ENCODE measurements around the gene AR.

The AR gene

DNA sequence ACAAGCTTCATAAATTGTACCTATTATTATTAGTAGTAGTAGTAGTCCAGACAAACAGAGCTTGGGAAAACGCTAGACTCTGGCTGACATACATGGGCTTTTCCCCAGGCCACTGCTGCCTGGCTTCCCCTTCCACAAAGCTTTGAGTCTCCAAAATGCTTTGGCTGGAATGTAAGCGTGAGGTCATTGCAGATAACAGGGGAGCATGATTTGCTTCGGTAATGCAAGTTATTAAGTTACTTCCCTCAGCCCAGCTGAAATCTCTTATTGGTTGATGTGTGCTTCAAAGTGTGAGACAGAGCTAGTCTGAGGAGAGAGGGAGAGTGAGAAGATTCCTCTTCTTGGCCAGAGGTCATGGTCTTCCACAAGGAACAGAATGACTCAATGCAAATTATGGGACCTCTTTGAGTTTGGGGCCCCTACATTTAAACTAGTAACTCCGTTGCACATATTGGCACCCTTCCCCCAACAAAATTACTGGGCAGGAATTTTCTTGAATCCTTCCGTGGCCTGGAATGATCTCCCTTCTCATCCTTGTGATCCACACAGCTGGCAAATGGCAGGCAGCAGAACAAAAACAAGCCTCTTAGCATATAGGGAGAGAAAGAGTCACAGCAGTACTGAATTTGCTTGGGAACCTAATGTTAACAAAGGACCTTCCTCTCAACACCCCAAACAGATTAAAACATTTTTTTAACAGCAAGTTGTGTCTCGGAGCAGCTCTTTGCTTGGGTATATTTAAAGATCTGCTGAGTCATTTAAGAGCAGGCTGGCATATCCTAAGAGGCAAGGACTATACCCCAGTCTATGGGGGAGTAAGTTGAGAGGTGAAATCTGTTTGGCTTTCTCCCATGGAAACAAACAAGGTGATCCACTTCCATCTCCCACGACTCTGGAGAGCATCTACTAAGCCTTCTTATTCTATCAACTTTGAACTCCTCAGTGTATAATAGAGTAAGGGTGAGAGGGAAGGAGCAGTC, 19.9 kb downstream of the AR start:
- DNase-seq (ENCODE audit: low read depth in 2 of 2) = no peak

DNA sequence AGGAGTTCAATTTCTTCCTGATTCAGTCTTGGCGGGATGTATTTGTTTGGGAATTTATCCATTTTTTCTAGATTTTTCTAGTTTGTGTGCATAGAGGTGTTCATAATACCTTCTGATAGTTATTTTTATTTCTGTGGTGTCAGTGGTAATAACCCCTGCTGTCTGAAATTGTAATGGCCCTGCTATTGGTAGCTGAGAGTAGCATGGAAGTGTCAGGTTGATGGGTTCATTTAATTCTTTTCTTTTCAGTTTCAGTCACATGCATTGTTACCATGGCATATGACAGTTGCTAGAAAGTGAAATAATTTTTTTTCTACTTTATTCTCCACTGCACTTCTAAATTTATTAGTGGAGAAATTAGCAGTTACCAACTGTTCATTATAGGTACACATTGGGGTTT, 20.7 kb downstream of the AR start:
- no peak for DNase-seq (ENCODE audit: low read depth in 2 of 2)

- no peak for DNase-seq (ENCODE audit: low read depth in 2 of 2)
These were observed 24.9 kb downstream of the AR start for GRCh38 chrX:67568769-67569168.

DNA sequence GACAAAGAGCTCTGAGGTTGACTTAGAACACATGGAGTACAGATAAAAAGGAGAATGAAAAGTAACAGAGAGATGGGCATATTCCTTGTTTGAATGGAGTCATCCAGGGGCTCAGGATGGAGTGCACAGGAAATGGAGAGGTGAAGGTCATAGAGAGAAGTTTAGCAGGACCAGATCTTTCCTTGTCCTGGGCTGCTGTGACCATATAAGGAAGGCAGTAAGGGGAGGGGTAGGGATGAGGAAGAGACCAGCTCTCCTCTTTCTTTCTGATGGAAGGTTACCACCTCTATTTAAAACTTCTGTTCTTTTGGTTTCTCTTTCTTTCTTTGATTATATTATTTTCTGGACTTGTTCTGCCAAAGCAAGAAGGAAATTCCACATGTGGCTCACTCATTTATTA, 27.0 kb downstream of the AR start:
- no peak for DNase-seq (ENCODE audit: low read depth in 2 of 2)

DNA sequence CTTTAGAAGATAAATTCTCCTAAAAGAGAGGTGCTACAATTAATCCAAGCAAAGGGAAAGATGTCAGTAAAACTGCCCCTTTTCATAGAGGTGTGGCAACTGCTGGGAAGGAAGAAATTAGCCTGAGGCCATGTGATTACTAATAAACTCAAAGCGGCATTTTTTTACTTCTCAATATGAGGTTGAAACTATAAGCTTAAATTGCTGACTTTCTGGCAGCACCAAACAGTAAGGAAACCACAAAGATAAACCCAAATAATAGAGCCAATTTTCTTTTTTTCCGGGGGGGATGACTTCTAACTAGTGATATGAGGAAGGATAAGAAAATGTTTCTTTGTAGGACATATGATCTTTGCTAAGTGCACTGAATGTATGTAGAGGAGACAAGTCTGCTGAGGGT, 30.9 kb downstream of the AR start:
- no peak for DNase-seq (ENCODE audit: low read depth in 2 of 2)

DNA sequence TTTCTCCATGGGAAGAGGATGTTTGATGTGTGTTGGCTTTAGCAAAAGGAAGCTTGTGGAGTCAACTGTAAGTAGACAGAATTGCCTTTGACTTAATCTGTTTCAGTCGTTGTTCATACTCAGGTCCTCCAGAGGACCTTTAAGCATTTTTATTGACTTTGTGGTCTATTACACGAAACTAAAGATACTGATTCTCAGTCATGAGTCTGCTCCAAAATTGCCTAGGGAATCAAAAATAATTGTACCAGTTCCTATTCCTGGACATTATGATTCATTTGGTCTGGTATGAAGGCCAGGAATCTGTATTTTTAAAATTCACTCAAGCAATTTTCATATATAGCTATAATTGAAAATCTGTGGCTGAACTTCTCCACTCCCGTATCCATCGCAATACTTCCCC, 38.6 kb downstream of the AR start:
- no peak for DNase-seq (ENCODE audit: low read depth in 2 of 2)

GRCh38 chrX:67583171-67583570, 39.4 kb downstream of the AR start:
- no peak for DNase-seq (ENCODE audit: low read depth in 2 of 2)

GRCh38 chrX:67585401-67585800, 41.6 kb downstream of the AR start:
- DNase-seq (ENCODE audit: low read depth in 2 of 2) = no peak

DNA sequence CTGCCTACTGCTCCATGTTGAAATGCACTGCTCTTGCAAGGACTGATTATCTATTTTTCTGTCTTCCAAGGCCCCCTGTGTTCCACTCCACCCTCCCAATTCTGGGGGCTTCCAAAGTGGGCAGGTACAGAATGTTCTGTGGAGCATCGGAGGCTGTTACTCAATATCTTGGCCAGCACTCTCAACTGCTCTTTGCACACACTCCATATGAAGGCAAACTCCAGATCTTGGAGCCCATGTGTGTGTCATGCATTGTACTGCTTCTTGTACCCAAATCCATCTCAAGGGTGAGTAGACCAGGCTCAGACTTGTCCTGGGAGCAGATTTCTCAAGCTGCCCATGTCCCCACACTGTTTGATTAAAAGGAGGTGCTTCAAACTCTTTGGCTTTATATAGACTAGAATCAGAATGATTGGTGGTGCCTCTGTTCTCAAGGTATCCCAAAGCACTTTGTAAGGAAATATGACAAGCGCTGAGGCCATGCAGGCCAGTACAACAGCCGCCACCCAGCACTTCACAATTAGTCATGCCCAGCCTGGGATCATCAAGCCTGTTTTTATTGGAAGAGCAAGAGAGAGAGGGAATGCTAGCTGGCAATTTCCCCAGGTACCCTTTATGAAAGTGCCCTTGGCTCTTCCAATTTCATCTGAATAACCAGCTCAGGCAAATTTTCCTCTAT, 44.3 kb downstream of the AR start:
- DNase-seq (ENCODE audit: low read depth in 2 of 2) = no peak

GRCh38 chrX:67596839-67597790, 53.3 kb downstream of the AR start:
- DNase-seq (ENCODE audit: low read depth in 2 of 2) = no peak

- no peak for DNase-seq (ENCODE audit: low read depth in 2 of 2)
These were observed 55.7 kb downstream of the AR start for GRCh38 chrX:67599532-67599931.

- DNase-seq (ENCODE audit: low read depth in 2 of 2) = no peak
These were observed 58.0 kb downstream of the AR start for GRCh38 chrX:67601771-67602170.

- DNase-seq (ENCODE audit: low read depth in 2 of 2) = no peak
These were observed 61.3 kb downstream of the AR start for GRCh38 chrX:67604979-67605703.

DNA sequence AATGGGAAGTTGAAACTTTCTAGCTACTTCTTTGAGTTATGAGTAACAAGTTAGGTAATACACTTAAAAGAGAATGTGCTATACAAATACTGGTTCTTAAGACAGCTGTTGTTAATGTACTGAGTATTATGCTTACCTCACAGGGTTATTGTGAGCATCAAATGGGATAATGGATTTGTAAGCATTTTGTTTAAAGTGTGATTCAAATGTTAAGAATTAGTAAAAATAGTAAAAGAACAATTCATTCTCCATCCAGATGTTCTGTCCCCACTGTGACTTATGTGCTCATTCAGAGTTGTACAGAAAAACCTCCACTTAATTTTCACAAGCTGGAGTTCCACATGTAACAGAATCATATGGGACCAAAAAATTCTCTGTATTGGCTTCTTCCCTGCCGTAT, 63.6 kb downstream of the AR start:
- no peak for DNase-seq (ENCODE audit: low read depth in 2 of 2)

DNA sequence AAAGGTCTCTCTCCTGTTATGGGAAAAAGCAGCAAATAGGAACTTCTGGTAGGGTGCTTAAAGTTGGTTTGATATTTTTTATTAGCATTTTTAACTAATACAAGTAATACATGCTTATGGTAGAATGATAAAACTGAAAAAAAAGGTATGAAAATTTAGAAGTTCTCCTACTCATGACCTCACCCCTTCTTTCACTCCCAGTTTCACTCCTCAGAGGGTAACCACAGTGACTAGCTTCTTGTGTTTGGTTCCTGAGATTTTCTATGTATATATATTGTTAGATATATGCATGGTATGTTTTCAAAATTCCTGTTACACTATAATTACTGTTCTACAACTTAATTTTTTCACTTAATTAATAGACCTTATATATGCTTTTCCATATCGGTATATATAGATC, 66.5 kb downstream of the AR start:
- no peak for DNase-seq (ENCODE audit: low read depth in 2 of 2)

DNA sequence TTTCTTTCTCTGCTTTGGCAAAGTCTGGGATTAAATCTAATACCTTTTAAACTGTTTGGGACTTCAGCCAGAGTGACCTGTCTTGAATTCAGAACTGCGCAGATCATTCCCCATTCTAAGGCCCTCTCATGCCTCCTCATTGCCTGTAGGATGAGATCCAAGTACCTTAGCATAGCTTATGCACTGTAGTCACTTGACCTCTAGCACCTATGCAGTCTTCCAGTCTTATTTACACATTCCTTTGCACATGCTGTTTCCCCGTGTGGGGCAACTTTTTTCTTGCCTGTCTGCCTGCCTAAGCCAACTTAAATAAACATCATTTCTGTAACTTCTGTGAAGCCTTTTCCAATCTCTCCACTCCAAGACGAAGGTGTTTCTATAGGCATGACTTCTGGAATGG, 68.4 kb downstream of the AR start:
- no peak for DNase-seq (ENCODE audit: low read depth in 2 of 2)

DNA sequence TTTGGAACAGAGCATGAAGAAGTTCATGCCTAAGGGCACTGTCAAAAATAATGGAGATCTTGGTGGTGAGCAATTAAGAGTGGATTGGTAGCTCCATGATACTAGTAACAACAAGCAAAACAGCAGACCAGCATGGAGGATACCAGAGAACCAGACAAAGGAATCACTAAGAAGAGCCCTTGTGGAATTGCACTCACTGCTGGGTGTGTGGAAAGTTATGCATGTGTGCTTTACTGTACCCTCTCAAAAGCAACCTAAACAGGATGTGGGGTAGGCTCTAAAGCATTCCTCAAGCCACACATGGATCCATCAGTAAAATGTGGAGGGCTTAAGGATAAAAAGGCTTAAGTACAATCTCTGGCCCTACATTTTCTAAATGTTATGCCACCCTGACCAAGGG, 69.5 kb downstream of the AR start:
- no peak for DNase-seq (ENCODE audit: low read depth in 2 of 2)

GRCh38 chrX:67613996-67614395, 70.2 kb downstream of the AR start:
- DNase-seq (ENCODE audit: low read depth in 2 of 2) = no peak

DNA sequence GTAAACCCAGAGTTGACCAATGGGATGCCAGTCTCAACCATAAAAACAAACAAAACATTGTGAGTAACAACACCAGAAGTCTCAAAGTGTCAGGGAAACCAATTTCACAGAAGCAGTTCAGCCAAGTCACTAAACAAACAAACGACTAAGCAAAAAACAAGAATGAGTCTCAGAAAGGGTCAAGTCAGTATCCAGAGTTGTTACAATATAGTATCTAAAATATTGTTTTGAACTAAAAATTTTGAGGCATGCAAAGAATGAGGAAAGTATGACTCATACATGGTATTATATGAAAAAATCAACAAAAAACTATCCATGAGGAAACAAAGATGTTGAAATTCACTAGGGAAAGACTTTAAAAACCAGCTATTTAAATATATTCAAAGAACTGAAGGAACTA, 70.6 kb downstream of the AR start:
- no peak for DNase-seq (ENCODE audit: low read depth in 2 of 2)

DNA sequence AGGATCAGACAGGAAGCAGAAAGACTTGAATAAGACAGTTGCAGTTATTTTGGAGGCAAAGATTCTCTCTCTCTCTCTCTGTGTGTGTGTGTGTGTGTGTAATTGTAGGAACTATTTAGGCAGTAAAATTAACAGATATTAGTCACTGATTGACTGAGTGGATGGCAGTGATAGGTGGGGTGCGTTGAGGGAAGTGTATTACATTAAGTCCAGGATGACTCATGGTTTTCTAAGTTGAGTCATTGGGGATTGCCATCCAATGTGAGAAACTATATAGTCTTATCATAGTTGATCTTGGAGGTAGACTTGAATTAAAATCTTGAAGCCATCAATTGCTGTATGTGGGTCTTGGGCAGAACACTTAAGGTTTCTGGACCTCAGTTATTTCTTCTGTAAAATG, 75.4 kb downstream of the AR start:
- no peak for DNase-seq (ENCODE audit: low read depth in 2 of 2)

DNA sequence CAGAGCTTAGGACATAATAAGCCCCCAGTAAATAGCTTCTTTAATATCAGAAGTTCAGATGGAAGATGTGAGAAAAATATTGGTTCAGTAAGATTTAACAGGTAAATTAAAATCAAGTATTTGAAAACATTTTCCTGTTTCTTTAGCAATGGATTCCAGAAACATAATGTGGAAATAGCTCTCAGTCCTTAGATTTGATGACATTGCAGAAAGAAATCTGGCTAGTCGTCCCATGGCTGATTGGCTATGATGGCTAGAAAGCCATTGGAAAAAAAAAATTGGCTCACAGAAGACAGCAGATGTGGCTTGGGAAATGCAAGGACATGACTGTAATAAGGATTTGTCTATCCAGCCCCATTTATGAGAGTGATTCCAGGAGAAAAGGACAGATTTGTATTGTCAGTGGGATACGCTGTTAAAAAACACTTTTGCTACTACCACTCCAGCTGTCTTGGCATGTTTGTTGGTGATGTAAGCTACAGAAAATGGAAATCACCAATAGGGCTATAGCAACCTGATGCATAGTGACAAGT, 78.3 kb downstream of the AR start:
- DNase-seq (ENCODE audit: low read depth in 2 of 2) = no peak

Data from stimulated activated CD8-positive, alpha-beta memory T cell treated with anti-CD3 and anti-CD28 coated beads, Interleukin-15, amount 100 ng/mL, for 4 hours (primary cell).